HepG2 (cell line): ENCODE data around the gene UQCR10. TPM values are rescaled to one million over a fixed set of nuclear protein-coding genes. Genes with fewer than 3 reads are reported as not detected.

Experiments used
- ATAC-seq: fragments of 200-7000 bp; cut with Tn5 transposase; 3 replicates; pipeline ENCODE4 v1.9.1; 2020; ENCODE audit warnings: mild to moderate bottlenecking, moderate library complexity
- BruUV-seq: library from RNA; stranded (reverse); fragments of 400-500 nt; replicated peaks from 2 replicates; lab custom pipeline; 2021; lab: Mats Ljungman, UMichigan
- CTCF ChIA-PET: fragments of 300-600 bp; formaldehyde crosslinking; extraction: SDS; loops from one replicate; lab custom pipeline; 2021; ENCODE audit warnings: low total read pairs, inconsistent platforms, low intra/inter-chr PET ratio; lab: Yijun Ruan, JAX
- POLR2A ChIA-PET: fragments of 350-600 bp; sonication (Branson Sonifier 250); formaldehyde crosslinking; loops from one replicate; lab custom pipeline; 2020; ENCODE audit warnings: antibody characterized with exemption, inconsistent platforms; lab: Yijun Ruan, JAX
- DNase-seq: peaks from one replicate; pipeline ENCODE4 v3.0.0-alpha.2; 2015; ENCODE audit warnings: low spot score
- FAIRE-seq: peaks from 3 replicates; lab custom pipeline; 2011; peaks lifted over from hg19 to GRCh38; lab: Jason Lieb, UNC
- H2AFZ ChIP-seq: one replicate; pipeline ENCODE4 v1.6.1; 2011; ENCODE audit warnings: low read length, inconsistent platforms
- H3K27ac ChIP-seq: fragments of 300-600 bp; 3 replicates; pipeline ENCODE4 v1.8.0; 2011; ENCODE audit warnings: mixed run types, mild to moderate bottlenecking, mixed read lengths, low read length, inconsistent platforms; ENCODE audit not compliant: insufficient read depth; ENCODE audit errors: extremely low read length
- H3K27me3 ChIP-seq, 2 experiments: fragments of 200-600 bp in 1 of 2; 2 replicates in 1 of 2; 3 replicates in 1 of 2; pipeline versions ENCODE4 v1.6.0 to v1.8.0; 2011; ENCODE audit warnings: low read length in 2 of 2, mild to moderate bottlenecking in 2 of 2, moderate library complexity in 2 of 2, inconsistent platforms in 1 of 2; ENCODE audit not compliant: insufficient read depth in 2 of 2, control insufficient read depth in 1 of 2
- H3K36me3 ChIP-seq, 2 experiments: fragments of 200-600 bp in 1 of 2; replicated peaks in 1 of 2; 2 replicates in 1 of 2; 3 replicates in 1 of 2; pipeline versions ENCODE4 v1.5.1 to v1.8.0; 2011; ENCODE audit warnings: low read length in 2 of 2, inconsistent platforms in 1 of 2; ENCODE audit not compliant: insufficient read depth in 2 of 2, control insufficient read depth in 1 of 2
- H3K4me1 ChIP-seq: 2 replicates; pipeline ENCODE4 v1.5.1; 2012; ENCODE audit warnings: low read length, inconsistent platforms; ENCODE audit not compliant: insufficient read depth
- H3K4me2 ChIP-seq: 2 replicates; pipeline ENCODE4 v1.6.0; 2011; ENCODE audit warnings: low read depth, low read length, inconsistent platforms
- H3K4me3 ChIP-seq, 3 experiments: fragments of 200-600 bp in 1 of 3; sonication (generic), shearing (Covaris generic) in 1 of 3; replicated peaks in 1 of 3; 2 replicates each; pipeline ENCODE4 v1.5.1; 2011 to 2016; ENCODE audit warnings: low read length in 3 of 3, inconsistent platforms in 2 of 3, low read depth in 2 of 3, mild to moderate bottlenecking in 2 of 3, control low read depth in 1 of 3, mixed read lengths in 1 of 3; ENCODE audit not compliant: insufficient read depth in 1 of 3
- H3K79me2 ChIP-seq: one replicate; pipeline ENCODE4 v1.6.1; 2011; ENCODE audit warnings: low read length, inconsistent platforms; ENCODE audit not compliant: insufficient read depth
- H3K9ac ChIP-seq: 2 replicates; pipeline ENCODE4 v1.6.0; 2011; ENCODE audit warnings: mild to moderate bottlenecking, low read depth, low read length, inconsistent platforms; ENCODE audit not compliant: insufficient read depth
- H3K9me3 ChIP-seq: 2 replicates; pipeline ENCODE4 v1.5.1; 2012; ENCODE audit warnings: mild to moderate bottlenecking, low read length
- H4K20me1 ChIP-seq: 2 replicates; pipeline ENCODE4 v1.6.0; 2011; ENCODE audit warnings: inconsistent platforms, mild to moderate bottlenecking, low read length, moderate library complexity; ENCODE audit not compliant: insufficient read depth
- NFIB ChIP-seq: sonication (generic); formaldehyde crosslinking; IDR thresholded peaks from 2 replicates; pipeline ENCODE4 v1.9.0; 2021; ENCODE audit warnings: missing genetic modification reagents, mild to moderate bottlenecking, borderline replicate concordance
- POLR2G ChIP-seq: fragments of 200-400 bp; formaldehyde crosslinking; IDR thresholded peaks from 2 replicates; pipeline ENCODE4 v1.6.1; 2018; ENCODE audit warnings: mild to moderate bottlenecking, low read depth, low read length, moderate library complexity
- RAD21 ChIP-seq: fragments of 450-650 bp; formaldehyde crosslinking; IDR thresholded peaks from 2 replicates; pipeline ENCODE4 v1.5.0; 2020; ENCODE audit warnings: mild to moderate bottlenecking
- SMC3 ChIP-seq: IDR thresholded peaks from 2 replicates; pipeline ENCODE4 v1.6.1; 2011; ENCODE audit warnings: low read length, improper control_type of control experiment
- STAG1 ChIP-seq: sonication (generic); formaldehyde crosslinking; IDR thresholded peaks from 2 replicates; pipeline ENCODE4 v1.4.0; 2020; ENCODE audit warnings: missing genetic modification reagents
- ZNF121 ChIP-seq: sonication (generic); formaldehyde crosslinking; IDR thresholded peaks from 2 replicates; pipeline ENCODE4 v1.5.0; 2020; ENCODE audit warnings: mild to moderate bottlenecking, missing genetic modification reagents
- ZNF605 ChIP-seq: sonication (generic); formaldehyde crosslinking; IDR thresholded peaks from 2 replicates; pipeline ENCODE4 v1.8.0; 2022; ENCODE audit warnings: mild to moderate bottlenecking, missing genetic modification reagents
- ZNF790 ChIP-seq: sonication (generic); formaldehyde crosslinking; IDR thresholded peaks from 2 replicates; pipeline ENCODE4 v1.8.0; 2022; ENCODE audit warnings: missing genetic modification reagents, mild to moderate bottlenecking, borderline replicate concordance
- WGBS: methylation state at CpG from one replicate; pipeline ENCODE4 v1.1.6; 2017; ENCODE audit warnings: low lambda C conversion rate; 5-methylcytosine and 5-hydroxymethylcytosine counted together
- in situ Hi-C: cut with HindIII; loops from 2 replicates; pipeline ENCODE4 v1.10.0; 2017; ENCODE audit warnings: low pct_unique_long_range_greater_than_20kb; ENCODE audit not compliant: extremely low pct_ligation_motif_present
- intact Hi-C: fragments of 100-400 bp; cut with micrococcal nuclease; formaldehyde crosslinking; loops from one replicate; pipeline ENCODE4 v1.10.0; 2022; ENCODE audit not compliant: unreplicated experiment
- polyA plus RNA-seq, 8 experiments: library from polyadenylated mRNA; depleted of rRNA in 3 of 8; stranded (reverse) in 7 of 8; unstranded in 1 of 8; fragments of >200 nt; fragmentation: Illumina TruSeq in 4 of 8; extraction: Trizol in 4 of 8; gene quantifications; 2 replicates each; pipeline versions ENCODE4 v1.2.1 to v1.2.3, GENCODE V29; 2011 to 2016; ENCODE audit warnings: low read depth in 4 of 8, missing spikeins in 1 of 8, mixed read lengths in 1 of 8; ENCODE audit not compliant: insufficient read depth in 1 of 8
- total RNA-seq, 5 experiments: library from RNA; depleted of rRNA; stranded (reverse); fragments of >200 nt; fragmentation: Illumina TruSeq; extraction: Trizol; gene quantifications; 2 replicates each; pipeline ENCODE4 v1.2.3, GENCODE V29; 2016; ENCODE audit warnings: low read depth in 1 of 5
- TF ChIP-seq, protein P1 (sequence below): sonication (generic); formaldehyde crosslinking; IDR thresholded peaks from 2 replicates; pipeline ENCODE4 v1.5.0; 2020; ENCODE audit warnings: mild to moderate bottlenecking, missing genetic modification reagents, moderate library complexity

The UQCR10 gene
- total and polyA plus RNA-seq, 2 of the 13 experiments (the other 11 are each of a cell fraction or from before 2014, with no cell fraction given), result 225 to 232 TPM

DNA sequence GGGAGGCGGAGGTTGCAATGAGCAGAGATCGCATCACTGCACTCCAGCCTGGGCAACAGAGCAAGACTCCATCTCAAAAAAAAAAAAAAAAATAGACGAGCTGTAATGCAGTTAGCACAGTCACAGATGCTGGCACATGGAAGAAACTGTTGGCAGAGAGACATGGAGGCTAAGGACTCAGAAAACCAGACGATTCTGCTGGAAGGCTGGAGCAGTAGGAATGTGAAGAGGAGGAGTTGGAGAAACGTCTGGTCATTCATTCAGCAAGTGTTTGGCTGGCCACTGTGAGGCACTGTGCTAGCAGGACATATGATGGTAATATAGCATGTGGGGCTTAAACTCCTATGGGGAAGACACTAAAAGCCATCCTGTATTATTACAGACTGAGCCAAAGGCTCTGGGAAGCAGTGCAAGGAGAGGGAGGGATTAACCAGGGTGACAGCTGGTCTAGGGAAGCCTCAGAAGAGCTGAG lies 5.0 kb downstream of the UQCR10 start:
- H3K79me2 ChIP-seq, result peaks cover 17% of the 10 kb centered on the region
- no peak overlapping the region for H3K4me2 ChIP-seq
- TF ChIP-seq SMC3, result peak; percentile 18; the same call in 1 of the 2 replicates
- peak; percentile 43; the same call in 1 of the 2 replicates for TF ChIP-seq RAD21
- TF ChIP-seq ZNF605 (CRISPR knock-in tag), result 0 out of 2 replicates have a peak, but pooled peaks have one; percentile 52
- no peak for TF ChIP-seq NFIB (CRISPR knock-in tag)
- peak; percentile 80 for TF ChIP-seq ZNF121 (CRISPR knock-in tag)
- peak; percentile 58 for TF ChIP-seq STAG1 (CRISPR knock-in tag)
- TF ChIP-seq ZNF790 (CRISPR knock-in tag), result no peak
- TF ChIP-seq, protein P1, sequence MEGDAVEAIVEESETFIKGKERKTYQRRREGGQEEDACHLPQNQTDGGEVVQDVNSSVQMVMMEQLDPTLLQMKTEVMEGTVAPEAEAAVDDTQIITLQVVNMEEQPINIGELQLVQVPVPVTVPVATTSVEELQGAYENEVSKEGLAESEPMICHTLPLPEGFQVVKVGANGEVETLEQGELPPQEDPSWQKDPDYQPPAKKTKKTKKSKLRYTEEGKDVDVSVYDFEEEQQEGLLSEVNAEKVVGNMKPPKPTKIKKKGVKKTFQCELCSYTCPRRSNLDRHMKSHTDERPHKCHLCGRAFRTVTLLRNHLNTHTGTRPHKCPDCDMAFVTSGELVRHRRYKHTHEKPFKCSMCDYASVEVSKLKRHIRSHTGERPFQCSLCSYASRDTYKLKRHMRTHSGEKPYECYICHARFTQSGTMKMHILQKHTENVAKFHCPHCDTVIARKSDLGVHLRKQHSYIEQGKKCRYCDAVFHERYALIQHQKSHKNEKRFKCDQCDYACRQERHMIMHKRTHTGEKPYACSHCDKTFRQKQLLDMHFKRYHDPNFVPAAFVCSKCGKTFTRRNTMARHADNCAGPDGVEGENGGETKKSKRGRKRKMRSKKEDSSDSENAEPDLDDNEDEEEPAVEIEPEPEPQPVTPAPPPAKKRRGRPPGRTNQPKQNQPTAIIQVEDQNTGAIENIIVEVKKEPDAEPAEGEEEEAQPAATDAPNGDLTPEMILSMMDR (CRISPR knock-in tag), result peak; percentile 69
- 0 out of 2 replicates have a peak, but pooled peaks have one; percentile 3 for TF ChIP-seq POLR2G
- BruUV-seq, result no TSS peak
- no peaks in the 10 kb centered on the region for H3K9me3 ChIP-seq
- peaks cover 52% of the 10 kb centered on the region for H3K4me1 ChIP-seq
- H2AFZ ChIP-seq, result no peak overlapping the region
- intact Hi-C loops (no loop called here), in situ Hi-C loops (no loop called here)
- no peak overlapping the region for H3K27ac ChIP-seq
- no peaks in the 10 kb centered on the region; a peak in 1 of 5 replicates for H3K36me3 ChIP-seq
- ChIA-PET CTCF (no interaction called here), POLR2A (interaction anchor here (0.6 to 3.6 kb wide), 2 partner anchors 10 to 26 kb away, joined by 3 to 17 read pairs; no protein-coding TSS in a partner anchor)
- FAIRE-seq, result peak; percentile 57
- no peak overlapping the region for H3K4me3 ChIP-seq
- peak; percentile 52 for ATAC-seq
- H3K9ac ChIP-seq, result no peak overlapping the region
- H3K27me3 ChIP-seq, result peaks cover 0 to 4% of the 10 kb centered on the region in 2 experiments; a peak in 1 of 5 replicates
- WGBS, result 67% methylated on average over 5 of the region's 5 CpGs
- no peaks in the 10 kb centered on the region for H4K20me1 ChIP-seq
- peak; percentile 52 for DNase-seq
